Coronary artery (tissue), 2 donors: ENCODE measurements around the gene LIN7A.

ENCODE experiments used
- DNase-seq: peaks from one replicate; pipeline ENCODE4 v3.0.0-alpha.2; 2017; ENCODE audit warnings: low spot score
- H3K27ac ChIP-seq, 2 donors: fragments of 200-600 bp; sonication (generic); one replicate each; pipeline ENCODE4 v1.5.1; 2016 to 2019
- H3K4me3 ChIP-seq: fragments of 200-600 bp; sonication (generic); 2 replicates; pipeline ENCODE4 v1.5.1; 2016; ENCODE audit warnings: mild to moderate bottlenecking, moderate library complexity
- TF ChIP-seq, protein P1 (sequence below): fragments of 200-600 bp; sonication (generic); IDR thresholded peaks from one replicate; pipeline ENCODE4 v1.5.1; 2019; ENCODE audit warnings: antibody characterized with exemption

The LIN7A gene

DNA sequence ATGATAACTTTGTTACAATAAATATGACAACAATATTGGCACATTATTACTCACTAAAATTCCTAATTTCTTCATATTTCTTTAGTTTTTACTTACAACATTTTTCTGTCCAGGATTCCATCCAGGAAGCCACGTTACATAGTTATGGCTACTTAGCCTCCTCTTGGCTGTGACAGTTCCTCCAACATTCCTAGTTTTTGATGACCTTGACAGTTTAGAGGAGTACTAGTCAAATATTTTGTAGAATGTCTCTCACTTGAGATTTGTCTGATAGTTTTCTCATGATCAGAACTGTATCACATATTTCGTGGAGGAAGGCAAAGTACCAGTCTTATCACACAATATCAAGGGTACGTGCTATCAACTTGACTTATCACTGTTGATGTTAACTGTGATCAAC, 29.8 kb upstream of the LIN7A start:
- no peak for DNase-seq
- H3K27ac ChIP-seq, result no peak overlapping the region
- TF ChIP-seq, protein P1, sequence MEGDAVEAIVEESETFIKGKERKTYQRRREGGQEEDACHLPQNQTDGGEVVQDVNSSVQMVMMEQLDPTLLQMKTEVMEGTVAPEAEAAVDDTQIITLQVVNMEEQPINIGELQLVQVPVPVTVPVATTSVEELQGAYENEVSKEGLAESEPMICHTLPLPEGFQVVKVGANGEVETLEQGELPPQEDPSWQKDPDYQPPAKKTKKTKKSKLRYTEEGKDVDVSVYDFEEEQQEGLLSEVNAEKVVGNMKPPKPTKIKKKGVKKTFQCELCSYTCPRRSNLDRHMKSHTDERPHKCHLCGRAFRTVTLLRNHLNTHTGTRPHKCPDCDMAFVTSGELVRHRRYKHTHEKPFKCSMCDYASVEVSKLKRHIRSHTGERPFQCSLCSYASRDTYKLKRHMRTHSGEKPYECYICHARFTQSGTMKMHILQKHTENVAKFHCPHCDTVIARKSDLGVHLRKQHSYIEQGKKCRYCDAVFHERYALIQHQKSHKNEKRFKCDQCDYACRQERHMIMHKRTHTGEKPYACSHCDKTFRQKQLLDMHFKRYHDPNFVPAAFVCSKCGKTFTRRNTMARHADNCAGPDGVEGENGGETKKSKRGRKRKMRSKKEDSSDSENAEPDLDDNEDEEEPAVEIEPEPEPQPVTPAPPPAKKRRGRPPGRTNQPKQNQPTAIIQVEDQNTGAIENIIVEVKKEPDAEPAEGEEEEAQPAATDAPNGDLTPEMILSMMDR, result no peak
- no peak overlapping the region for H3K4me3 ChIP-seq

DNA sequence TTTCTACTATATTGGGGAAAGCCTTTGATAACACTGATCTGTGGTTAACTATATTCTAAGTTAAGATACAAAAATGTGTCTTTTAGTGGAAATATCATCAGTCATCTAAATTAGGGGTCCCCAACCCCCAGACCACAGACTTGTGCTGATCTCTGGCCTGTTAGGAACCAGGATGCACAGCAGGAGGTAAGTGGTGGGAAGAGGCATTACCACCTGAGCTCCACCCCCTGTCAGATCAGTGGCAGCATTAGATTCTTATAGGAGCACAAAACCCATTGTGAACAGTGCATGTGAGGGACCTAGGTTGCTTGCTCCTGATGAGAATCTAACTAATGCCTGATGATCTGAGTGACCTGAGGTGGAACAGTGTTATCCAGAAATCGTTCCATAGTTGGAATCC, 28.3 kb upstream of the LIN7A start:
- TF ChIP-seq, protein P1, result no peak
- H3K27ac ChIP-seq, result no peak overlapping the region

DNA sequence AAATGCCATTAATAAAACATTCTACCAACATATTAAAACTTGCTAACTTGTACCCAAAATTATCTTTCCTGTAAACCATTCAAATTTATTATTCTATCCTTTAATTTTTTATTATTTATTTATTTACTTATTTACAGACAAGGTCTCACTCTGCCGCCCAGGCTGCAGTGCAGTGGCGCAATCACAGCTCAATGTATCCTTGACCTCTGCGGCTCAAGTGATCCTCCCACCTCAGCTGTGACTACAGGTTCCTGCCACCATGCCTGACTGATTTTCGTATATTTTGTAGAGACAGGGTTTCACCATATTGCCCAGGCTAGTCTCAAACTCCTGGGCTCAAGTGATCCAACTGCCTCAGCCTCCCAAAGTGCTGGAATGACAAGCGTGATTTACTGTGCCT, 20.4 kb upstream of the LIN7A start:
- DNase-seq, result no peak
- Histone ChIP-seq H3K4me3 (no peak overlapping the region), H3K27ac (no peak overlapping the region)
- TF ChIP-seq, protein P1, result no peak

More for the DNA sequence above, 28.3 kb upstream of the LIN7A start:
- DNase-seq, result no peak
- no peak overlapping the region for H3K4me3 ChIP-seq

DNA sequence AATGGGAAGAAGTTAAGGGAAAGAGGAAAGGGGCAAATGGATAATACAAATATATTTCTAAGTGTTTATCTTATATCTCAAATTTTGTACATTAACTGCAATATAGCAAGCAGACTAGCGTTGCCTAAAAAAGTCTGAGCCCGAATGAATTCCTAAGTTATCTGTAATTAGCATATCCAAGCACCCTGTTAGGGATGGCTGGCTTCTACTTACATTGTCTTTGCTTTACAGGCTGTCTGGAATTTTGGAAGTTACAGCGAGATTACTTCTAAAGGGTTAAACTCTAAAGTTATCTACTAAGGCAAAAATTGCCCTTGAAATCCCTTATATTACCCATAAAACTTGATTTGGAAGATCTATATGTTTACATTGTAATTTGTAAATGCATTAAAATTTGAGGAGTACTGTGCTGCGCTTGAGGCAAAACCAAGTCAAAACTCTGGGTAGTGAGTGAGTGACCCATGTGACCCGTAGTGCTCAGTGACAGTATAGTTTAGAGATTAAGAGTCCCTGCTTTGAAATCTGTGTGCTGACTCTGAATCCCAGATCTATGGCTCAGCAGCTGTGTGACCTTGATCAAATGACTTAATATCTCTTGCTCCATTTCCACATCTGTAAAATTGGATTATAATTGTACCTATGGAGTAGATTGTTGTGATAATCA, 17.3 kb upstream of the LIN7A start:
- Histone ChIP-seq H3K4me3 (no peak overlapping the region), H3K27ac (no peak overlapping the region)
- TF ChIP-seq, protein P1, result no peak
- no peak for DNase-seq

DNA sequence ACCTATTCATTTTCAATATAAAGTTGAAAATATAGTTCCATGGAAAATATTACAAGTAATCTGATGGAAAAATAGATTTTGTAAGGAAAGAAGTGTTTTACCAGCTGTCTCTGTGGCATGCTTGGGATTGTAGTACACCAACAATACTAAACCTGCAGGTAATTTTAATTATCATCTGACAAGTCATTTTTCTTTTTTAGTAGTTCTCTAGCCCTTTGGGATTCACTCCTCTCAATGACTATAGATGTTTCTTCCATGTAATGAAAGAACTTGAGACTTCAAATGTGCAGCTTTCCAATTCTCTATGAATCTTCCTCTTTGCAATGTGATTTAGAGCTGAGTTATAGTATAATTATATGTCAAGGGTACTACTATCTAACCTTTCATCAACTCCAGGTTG, 14.7 kb upstream of the LIN7A start:
- H3K27ac ChIP-seq, result no peak overlapping the region
- H3K4me3 ChIP-seq, result no peak overlapping the region
- no peak for DNase-seq
- TF ChIP-seq, protein P1, result no peak

DNA sequence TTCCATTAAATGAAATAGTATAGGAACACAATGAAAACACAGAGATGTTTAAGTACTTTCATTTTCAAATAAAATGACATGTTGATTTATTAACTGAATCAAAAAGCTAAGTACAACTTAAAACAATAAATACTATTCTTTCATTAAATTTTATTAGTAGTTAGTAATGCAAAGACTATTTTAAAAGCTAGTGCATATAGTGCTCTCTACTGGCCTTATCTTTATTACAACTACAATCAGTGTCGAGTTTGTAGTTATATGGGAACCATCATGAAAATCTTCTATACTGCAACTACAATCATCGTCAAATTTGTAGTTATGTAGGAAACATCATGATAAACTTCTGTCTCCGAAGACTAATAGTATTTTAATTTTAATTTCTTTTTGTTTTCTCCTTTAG, 8.9 kb upstream of the LIN7A start:
- TF ChIP-seq, protein P1, result no peak
- Histone ChIP-seq H3K27ac (no peak overlapping the region), H3K4me3 (no peak overlapping the region)
- no peak for DNase-seq

DNA sequence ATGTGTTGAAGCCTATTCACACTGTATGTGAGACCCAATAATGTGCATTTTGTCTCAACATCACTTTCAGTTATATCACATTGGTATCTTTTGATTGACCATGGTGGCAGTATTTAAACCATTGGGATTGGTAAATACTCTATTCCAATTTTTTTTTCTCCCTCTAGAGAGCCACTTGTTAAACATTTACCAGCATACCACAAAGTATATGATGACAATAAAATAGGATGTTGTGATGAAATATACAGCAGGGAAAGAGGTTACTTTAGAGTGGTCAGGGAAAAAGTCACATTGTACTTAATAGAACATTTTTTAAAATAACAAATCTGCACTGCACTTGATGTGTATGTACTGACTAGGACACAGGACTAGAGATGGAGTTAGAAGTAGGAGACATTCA, 5.6 kb upstream of the LIN7A start:
- no peak overlapping the region for H3K27ac ChIP-seq
- TF ChIP-seq, protein P1, result no peak
- DNase-seq, result no peak
- H3K4me3 ChIP-seq, result no peak overlapping the region
